Measurements from ENCODE around the gene TMPRSS13.
A peak's percentile ranks its signal among the peaks of the same experiment; 100 is the strongest.

TMPRSS13 gene

DNA sequence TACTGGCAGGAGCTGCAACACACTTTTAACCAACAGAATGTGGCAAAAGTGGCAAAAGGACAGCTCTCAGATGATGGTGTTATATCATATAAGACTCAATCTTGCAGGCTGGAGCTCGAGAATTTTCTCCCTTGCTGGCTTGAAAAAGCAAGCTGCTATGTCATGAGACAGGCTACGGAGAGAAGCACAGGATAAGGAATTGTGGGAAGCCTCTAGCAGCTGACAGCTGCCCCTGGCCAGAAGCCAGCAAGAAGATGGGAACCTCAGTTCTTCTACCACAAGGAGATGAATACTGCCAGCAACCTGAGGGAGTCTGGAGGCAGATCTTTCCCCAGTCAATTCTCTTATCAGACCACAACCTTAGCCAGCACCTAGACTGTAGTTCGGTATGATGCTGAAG lies 77.3 kb downstream of the TMPRSS13 start:
- no peak for DNase-seq
- no peak overlapping the region for H2AFZ ChIP-seq (ENCODE audit: low read depth, low read length)
- H3K36me3 ChIP-seq (ENCODE audit: insufficient read depth, low read length): peaks cover 24% of the 10 kb centered on the region; the same call in 1 of the 2 replicates
- H4K20me1 ChIP-seq (ENCODE audit: insufficient read depth, low read length): peaks cover 9% of the 10 kb centered on the region; the same call in 1 of the 2 replicates
- no peak overlapping the region for H3K4me2 ChIP-seq (ENCODE audit: insufficient read depth, low read length)
- TF ChIP-seq, protein P1, sequence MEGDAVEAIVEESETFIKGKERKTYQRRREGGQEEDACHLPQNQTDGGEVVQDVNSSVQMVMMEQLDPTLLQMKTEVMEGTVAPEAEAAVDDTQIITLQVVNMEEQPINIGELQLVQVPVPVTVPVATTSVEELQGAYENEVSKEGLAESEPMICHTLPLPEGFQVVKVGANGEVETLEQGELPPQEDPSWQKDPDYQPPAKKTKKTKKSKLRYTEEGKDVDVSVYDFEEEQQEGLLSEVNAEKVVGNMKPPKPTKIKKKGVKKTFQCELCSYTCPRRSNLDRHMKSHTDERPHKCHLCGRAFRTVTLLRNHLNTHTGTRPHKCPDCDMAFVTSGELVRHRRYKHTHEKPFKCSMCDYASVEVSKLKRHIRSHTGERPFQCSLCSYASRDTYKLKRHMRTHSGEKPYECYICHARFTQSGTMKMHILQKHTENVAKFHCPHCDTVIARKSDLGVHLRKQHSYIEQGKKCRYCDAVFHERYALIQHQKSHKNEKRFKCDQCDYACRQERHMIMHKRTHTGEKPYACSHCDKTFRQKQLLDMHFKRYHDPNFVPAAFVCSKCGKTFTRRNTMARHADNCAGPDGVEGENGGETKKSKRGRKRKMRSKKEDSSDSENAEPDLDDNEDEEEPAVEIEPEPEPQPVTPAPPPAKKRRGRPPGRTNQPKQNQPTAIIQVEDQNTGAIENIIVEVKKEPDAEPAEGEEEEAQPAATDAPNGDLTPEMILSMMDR (IDR thresholded peaks at IDR 0.05; ENCODE audit: borderline replicate concordance, extremely low read depth, low read length, poor library complexity, severe bottlenecking): no peak
- TF ChIP-seq EZH2 (IDR thresholded peaks at IDR 0.05; ENCODE audit: borderline replicate concordance, low read depth, low read length, severe bottlenecking): no peak
- no peaks in the 10 kb centered on the region for H3K4me1 ChIP-seq (ENCODE audit: insufficient read depth, low read length)
- H3K9me3 ChIP-seq (ENCODE audit: insufficient read depth, low read length, severe bottlenecking): no peaks in the 10 kb centered on the region
- H3K27me3 ChIP-seq (ENCODE audit: insufficient read depth, low read length, poor library complexity): no peaks in the 10 kb centered on the region
- peaks cover 62% of the 10 kb centered on the region for H3K79me2 ChIP-seq (ENCODE audit: insufficient read depth, low read length)
- ATAC-seq (ENCODE audit: insufficient read depth, low read depth): peak; percentile 29; the same call in 1 of the 3 replicates
- no peak overlapping the region for H3K27ac ChIP-seq (ENCODE audit: low read length)
- H3K9ac ChIP-seq (ENCODE audit: low read depth, low read length): no peak overlapping the region
- H3K4me3 ChIP-seq (ENCODE audit: low read depth in 1 of 2, low read length in 2 of 2): no peak overlapping the region

DNA sequence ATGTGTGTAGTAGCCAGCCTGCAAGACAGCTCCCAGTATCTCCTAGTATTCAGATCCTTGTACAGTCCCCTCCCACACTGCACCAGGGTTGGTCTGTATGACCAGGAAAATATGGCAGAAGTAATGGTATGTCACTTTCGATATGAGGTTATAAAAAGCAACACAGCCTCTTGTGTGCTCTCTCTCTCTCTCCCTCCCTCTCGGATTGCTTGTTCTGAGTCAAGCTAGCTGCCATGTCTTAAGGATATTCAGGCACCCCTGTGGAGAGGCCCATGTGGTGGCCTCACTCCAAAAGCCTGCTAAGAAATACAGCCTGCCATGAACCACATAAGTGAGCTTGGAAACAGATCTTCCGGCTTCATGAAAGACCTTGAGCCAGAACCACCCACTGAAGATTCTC lies 78.1 kb downstream of the TMPRSS13 start:
- Histone ChIP-seq H4K20me1 (ENCODE audit: insufficient read depth, low read length) (peaks cover 5% of the 10 kb centered on the region; the same call in 1 of the 2 replicates), H2AFZ (ENCODE audit: low read depth, low read length) (no peak overlapping the region), H3K27me3 (ENCODE audit: insufficient read depth, low read length, poor library complexity) (no peaks in the 10 kb centered on the region), H3K9ac (ENCODE audit: low read depth, low read length) (no peak overlapping the region), H3K79me2 (ENCODE audit: insufficient read depth, low read length) (peaks cover 55% of the 10 kb centered on the region), H3K4me1 (ENCODE audit: insufficient read depth, low read length) (no peaks in the 10 kb centered on the region), H3K9me3 (ENCODE audit: insufficient read depth, low read length, severe bottlenecking) (no peaks in the 10 kb centered on the region), H3K36me3 (ENCODE audit: insufficient read depth, low read length) (peaks cover 19% of the 10 kb centered on the region; the same call in 1 of the 2 replicates), H3K4me3 (ENCODE audit: low read depth in 1 of 2, low read length in 2 of 2) (no peak overlapping the region), H3K4me2 (ENCODE audit: insufficient read depth, low read length) (no peak overlapping the region), H3K27ac (ENCODE audit: low read length) (no peak overlapping the region)
- ATAC-seq (ENCODE audit: insufficient read depth, low read depth) (0 out of 3 replicates have a peak, but pooled peaks have one; percentile 31), DNase-seq (no peak)
- TF ChIP-seq, protein P1 (IDR thresholded peaks at IDR 0.05; ENCODE audit: borderline replicate concordance, extremely low read depth, low read length, poor library complexity, severe bottlenecking): no peak
- no peak for TF ChIP-seq EZH2 (IDR thresholded peaks at IDR 0.05; ENCODE audit: borderline replicate concordance, low read depth, low read length, severe bottlenecking)
